ENCODE data around the gene IQCC. TPM values are rescaled to one million over a fixed set of nuclear protein-coding genes. Genes with fewer than 3 reads are reported as not detected.

IQCC gene
- total RNA-seq, 2 donors from 2014 or later = 4.6 to 7.2 TPM

GRCh38 chr1:32239790-32240139, 34.3 kb downstream of the IQCC start:
- DNase-seq (ENCODE audit: low spot score in 2 of 2) = no peak
- ATAC-seq = no peak
- peak overlapping the region; percentile 77 to 93 for H3K27ac Mint-ChIP-seq
- H3K36me3 Mint-ChIP-seq = no peaks in the 10 kb centered on the region
- no peaks in the 10 kb centered on the region for H3K9me3 Mint-ChIP-seq

- Mint-ChIP-seq H3K9me3 (no peaks in the 10 kb centered on the region), H3K36me3 (no peaks in the 10 kb centered on the region), H3K27ac (peak overlapping the region; percentile 77 to 93)
- peak; percentile 61 to 72 for ATAC-seq
- peak; percentile 49 to 63 for DNase-seq (ENCODE audit: low spot score in 2 of 2)
These were observed 34.9 kb downstream of the IQCC start for GRCh38 chr1:32240140-32240951.

GRCh38 chr1:32241001-32241763, 35.7 kb downstream of the IQCC start:
- H3K27ac Mint-ChIP-seq = peak overlapping the region in 1 of 2 donors; percentile 77
- no peaks in the 10 kb centered on the region for H3K36me3 Mint-ChIP-seq
- peak; percentile 69 to 85 for ATAC-seq
- peak; percentile 47 to 67 for DNase-seq (ENCODE audit: low spot score in 2 of 2)
- no peaks in the 10 kb centered on the region for H3K9me3 Mint-ChIP-seq

DNA sequence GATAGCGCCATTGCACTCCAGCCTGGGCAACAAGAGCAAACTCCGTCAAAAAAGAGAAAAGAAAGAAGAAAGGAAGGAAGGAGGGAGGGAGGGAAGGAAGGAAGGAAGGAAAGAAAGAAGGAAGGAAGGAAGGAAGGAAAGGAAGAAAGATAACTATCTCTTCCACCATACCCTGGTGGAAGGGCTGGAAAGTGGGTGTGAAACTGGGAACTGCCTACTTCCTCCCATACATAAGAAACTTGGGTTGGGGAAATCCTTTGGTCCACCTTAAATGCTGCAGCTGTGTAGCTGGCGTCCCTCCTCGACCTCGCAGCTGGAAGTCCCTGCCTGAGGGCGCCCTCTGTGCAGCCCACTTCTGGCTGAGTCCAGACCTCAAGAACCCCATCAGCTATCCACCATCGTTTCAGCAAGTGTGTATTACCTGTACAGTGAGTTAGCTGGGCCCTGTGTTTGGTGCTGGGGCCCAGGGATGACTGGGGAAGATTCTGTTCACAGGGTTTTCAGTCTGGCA, 36.9 kb downstream of the IQCC start:
- no peak for ATAC-seq
- no peaks in the 10 kb centered on the region for H3K9me3 Mint-ChIP-seq
- H3K27ac Mint-ChIP-seq = no peak overlapping the region
- no peaks in the 10 kb centered on the region for H3K36me3 Mint-ChIP-seq
- no peak for DNase-seq (ENCODE audit: low spot score in 2 of 2)

DNA sequence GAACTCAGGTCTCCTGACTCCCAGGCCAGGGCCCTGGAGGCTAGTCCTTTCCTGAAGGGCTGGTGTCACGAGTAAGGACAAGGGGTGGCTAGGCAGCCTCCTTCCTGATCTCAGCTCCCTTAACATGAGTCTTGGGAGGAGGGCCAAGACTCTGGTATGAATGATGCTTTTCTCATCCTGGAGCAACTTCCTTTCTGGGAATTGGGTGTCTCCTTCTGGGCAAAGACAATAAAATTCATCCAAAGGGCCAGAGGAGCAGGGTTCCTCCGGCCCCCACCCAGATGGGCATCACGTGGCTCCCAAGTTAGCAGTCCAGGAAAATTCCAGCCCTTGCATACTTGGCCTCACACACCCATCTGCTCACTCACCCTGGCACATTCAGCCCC, 41.4 kb downstream of the IQCC start, which contains the start of gene FAM167B:
Gene FAM167B (plus strand): TSS at position 335 of the 386 bp plus-strand sequence. CDS start 200 bp downstream, outside the sequence.
- ATAC-seq (no peak), DNase-seq (ENCODE audit: low spot score in 2 of 2) (no peak)
- Mint-ChIP-seq H3K36me3 (peaks cover 12% of the 10 kb centered on the region in 2 donors), H3K9me3 (no peaks in the 10 kb centered on the region), H3K27ac (peak within 1 kb of the TSS; percentile 80 to 90)

DNA sequence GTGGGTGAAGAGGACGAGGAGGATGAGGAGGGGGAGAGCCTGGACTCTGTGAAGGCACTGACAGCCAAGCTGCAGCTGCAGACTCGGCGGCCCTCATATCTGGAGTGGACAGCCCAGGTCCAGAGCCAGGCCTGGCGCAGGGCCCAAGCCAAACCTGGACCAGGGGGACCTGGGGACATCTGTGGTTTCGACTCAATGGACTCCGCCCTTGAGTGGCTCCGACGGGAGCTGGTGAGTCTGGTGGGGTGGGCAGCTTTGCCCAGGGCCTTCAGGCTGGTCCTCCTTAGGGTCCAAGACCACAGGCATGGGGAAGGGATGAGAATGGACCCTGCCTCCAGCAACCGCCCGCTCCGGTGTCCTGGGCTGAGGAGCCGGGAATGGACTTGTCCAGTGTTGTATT, 42.0 kb downstream of the IQCC start:
- H3K36me3 Mint-ChIP-seq = peaks cover 18% of the 10 kb centered on the region in 2 donors
- peak overlapping the region; percentile 80 to 90 for H3K27ac Mint-ChIP-seq
- DNase-seq (ENCODE audit: low spot score in 2 of 2) (no peak), ATAC-seq (no peak)
- H3K9me3 Mint-ChIP-seq = no peaks in the 10 kb centered on the region

DNA sequence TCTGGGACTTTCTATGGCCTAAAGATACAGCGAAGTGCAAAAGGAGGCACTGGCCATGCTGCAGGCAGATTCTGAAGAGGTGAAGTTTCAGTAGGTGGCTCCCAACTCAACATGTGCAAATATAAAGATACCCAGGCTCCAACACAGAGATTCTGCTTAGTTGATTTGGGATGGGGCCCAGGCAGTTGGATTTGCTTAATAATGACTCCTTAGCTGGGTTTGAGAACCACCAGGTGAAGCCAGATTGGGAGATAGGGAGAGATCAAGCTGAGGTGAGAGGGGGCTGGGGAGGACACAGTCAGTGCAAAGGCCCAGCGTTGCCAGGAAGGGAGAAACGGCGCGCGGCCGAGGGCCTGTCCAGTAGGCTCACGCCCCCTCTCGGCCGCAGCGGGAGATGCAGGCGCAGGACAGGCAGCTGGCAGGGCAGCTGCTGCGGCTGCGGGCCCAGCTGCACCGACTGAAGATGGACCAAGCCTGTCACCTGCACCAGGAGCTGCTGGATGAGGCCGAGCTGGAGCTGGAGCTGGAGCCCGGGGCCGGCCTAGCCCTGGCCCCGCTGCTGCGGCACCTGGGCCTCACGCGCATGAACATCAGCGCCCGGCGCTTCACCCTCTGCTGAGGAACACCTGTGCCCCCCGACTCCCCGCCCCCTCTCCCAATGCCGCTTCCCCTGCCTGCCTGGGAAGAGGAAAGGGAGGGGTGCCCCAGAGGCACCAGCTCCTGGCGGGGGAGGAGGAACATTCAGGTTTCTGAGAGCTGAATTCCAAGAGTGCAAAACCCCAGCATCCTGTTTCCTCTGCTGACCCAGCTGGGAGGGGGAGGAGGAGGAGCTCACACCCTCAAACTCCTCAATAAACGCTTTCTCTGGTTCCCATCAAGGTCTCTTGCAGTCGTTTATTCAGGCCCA, 42.8 kb downstream of the IQCC start:
- Mint-ChIP-seq H3K9me3 (no peaks in the 10 kb centered on the region), H3K27ac (peak overlapping the region; percentile 80 to 90), H3K36me3 (peaks cover 23 to 24% of the 10 kb centered on the region in 2 donors)
- DNase-seq (ENCODE audit: low spot score in 2 of 2) (peak; percentile 86 to 90), ATAC-seq (peak; percentile 32 to 47)

GRCh38 chr1:32249831-32250525, 44.5 kb downstream of the IQCC start:
- Mint-ChIP-seq H3K9me3 (no peaks in the 10 kb centered on the region), H3K36me3 (peaks cover 24 to 31% of the 10 kb centered on the region in 2 donors), H3K27ac (peak overlapping the region; percentile 98 to 100)
- DNase-seq (ENCODE audit: low spot score in 2 of 2) (peak; percentile 67 to 84), ATAC-seq (peak; percentile 65 to 71)

DNA sequence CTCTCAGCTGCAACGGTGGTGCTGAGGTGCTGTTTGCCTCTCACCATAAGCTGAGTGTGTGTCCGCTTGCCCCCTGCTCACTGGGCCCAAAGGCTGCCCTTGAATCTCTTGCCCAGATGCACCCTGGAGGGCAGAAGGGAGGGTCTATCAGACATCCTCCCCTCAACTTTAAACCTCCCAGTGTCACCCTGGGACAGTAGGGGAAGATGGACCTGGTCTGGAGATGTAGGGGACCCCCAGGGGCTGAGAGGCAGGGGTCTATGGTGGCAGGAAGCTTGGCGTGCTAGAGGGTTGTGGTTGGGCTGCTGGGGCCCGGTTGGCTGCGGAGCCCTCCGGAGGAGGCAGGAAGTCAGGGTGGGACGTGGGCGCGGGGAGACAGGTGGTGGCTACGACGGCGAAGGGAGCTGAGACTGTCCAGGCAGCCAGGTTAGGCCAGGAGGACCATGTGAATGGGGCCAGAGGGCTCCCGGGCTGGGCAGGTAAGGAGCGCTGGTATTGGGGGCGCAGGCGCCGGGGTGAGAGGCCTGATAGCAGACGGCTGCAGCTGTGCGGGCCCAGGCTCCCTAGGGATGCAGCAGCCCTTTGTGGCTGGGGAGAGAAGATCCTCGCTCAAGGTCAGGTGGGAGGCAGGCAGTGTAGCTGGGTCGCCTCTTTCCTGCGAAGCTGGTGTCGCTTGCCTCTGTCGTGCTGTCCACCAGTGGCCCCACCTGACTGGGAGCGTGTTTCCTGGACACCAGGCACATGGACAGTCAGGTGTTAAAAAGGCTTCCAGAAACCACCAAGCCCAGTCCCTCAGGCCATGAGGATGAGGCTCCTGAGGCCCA, 45.6 kb downstream of the IQCC start, which contains the start of gene LCK:
Gene LCK (plus strand): TSS at position 373 of the 824 bp plus-strand sequence. CDS start 23,065 bp downstream, outside the sequence.
- peak; percentile 73 to 78 for DNase-seq (ENCODE audit: low spot score in 2 of 2)
- ATAC-seq = peak; percentile 42 to 49
- Mint-ChIP-seq H3K9me3 (no peaks in the 10 kb centered on the region), H3K36me3 (peaks cover 24 to 37% of the 10 kb centered on the region in 2 donors), H3K27ac (peak within 1 kb of the TSS; percentile 98 to 100)

DNA sequence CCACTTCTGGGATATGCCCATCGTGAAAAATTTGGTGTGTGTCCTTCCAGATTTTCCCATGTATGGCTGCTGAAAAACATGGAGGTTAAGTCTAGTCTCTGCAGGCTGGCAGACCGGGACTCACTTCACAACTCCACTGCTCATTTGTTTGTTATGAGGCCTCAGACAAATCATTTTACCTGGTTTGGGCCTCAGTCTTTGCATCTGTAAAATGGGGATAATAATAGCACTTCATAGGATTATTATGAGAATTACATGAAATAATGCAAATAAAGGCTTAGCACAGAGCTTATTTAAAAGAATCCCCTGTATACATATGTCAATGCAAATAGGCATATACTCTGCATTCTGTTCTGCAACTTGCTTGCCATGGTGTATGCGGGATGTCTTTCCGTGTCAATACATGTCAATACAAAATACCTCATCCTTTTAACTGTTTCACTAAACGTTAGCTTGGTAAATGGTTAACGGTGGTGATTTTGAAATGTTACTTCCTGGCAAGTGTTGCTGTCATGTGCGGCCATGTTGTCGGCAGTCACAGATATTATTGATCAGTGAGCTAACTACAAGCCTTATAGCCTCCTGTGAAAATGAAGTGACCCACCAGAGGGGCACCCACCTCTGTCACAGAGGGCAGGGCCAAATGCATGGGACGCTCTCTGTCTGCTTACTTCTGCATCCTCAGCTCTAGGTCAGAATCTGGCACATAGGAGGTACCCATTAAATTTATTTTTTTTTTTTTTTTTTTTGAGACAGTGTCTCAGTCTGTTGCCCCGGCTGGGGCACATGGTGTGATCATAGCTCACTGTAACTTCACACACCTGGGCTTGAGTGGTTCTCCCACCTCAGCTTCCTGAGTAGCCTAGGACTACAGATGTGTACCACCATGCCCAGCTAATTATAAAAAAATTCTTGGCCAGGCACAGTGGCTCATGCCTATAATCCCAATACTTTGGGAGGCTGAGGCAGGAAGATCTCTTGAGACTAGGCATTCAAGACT, 49.9 kb downstream of the IQCC start:
- H3K36me3 Mint-ChIP-seq = peaks cover 38 to 42% of the 10 kb centered on the region in 2 donors
- no peaks in the 10 kb centered on the region for H3K9me3 Mint-ChIP-seq
- DNase-seq (ENCODE audit: low spot score in 2 of 2) = no peak
- peak overlapping the region; percentile 92 to 98 for H3K27ac Mint-ChIP-seq
- ATAC-seq = peak; percentile 1 to 8

DNA sequence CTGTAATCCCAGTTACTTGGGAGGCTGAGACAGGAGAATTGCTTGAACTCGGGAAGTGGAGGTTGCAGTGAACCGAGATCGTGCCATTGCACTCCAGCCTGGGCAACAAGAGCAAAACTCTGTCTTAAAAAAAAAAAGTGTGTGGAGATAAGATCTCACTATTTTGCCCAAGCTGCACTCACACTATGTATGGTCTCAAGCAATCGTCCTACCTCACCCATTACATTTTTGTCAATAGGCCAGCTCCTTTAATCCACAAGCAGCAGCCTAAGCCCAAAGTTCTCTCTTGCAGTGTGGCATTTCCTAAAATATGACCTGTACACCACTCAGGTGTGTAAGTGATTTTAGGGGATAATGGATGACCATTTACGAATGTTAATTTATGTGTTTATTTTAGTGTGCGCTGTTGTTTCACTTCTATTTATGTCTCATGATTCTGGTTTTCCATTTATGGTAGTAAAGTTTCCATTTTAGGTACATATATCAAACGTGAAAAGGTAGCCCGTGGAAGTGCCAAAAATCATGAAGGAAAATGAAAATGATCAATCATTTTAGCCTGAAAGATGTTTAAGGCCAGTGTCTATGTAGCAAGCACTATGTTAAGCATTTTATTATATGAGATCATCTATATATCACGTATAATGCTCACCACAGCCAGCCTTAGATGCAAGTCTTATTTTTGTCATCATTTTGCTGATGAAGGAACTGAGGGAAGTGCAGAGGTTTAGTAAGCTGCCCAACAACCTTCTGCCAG, 51.2 kb downstream of the IQCC start:
- DNase-seq (ENCODE audit: low spot score in 2 of 2) (no peak), ATAC-seq (peak; percentile 21 to 47)
- peak overlapping the region; percentile 91 for H3K27ac Mint-ChIP-seq
- H3K9me3 Mint-ChIP-seq = no peaks in the 10 kb centered on the region
- H3K36me3 Mint-ChIP-seq = peaks cover 33 to 37% of the 10 kb centered on the region in 2 donors

DNA sequence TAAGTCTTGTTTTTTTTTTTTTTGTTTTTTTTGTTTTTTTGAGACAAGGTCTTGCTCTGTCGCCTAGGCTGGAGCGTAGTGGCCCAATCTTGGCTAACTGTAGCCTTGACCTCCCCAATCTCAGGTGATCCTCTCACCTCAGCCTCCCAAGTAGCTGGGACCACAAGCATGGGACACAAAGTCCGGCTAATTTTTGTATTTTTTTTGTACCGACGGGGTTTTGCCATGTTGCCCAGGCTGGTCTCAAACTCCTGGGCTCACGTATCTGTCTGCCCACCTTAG, 51.7 kb downstream of the IQCC start:
- Mint-ChIP-seq H3K9me3 (no peaks in the 10 kb centered on the region), H3K27ac (peak overlapping the region; percentile 91), H3K36me3 (peaks cover 28 to 32% of the 10 kb centered on the region in 2 donors)
- ATAC-seq = no peak
- DNase-seq (ENCODE audit: low spot score in 2 of 2) = no peak

All from activated naive CD4-positive, alpha-beta T cell treated with anti-CD3 and anti-CD28 coated beads, Interleukin-2, amount 50 U/mL, for 72 hours (primary cell).